Tibial artery (tissue), 4 donors: Measurements from ENCODE around the gene GNG4.

Experiments
- DNase-seq, 2 donors: peaks; one replicate each; pipeline ENCODE4 v3.0.0-alpha.2; 2019
- H3K27ac ChIP-seq, 2 donors: fragments of 200-600 bp; sonication (generic) in 1 of 2; 1 replicate in 1 of 2; 2 replicates in 1 of 2; pipeline ENCODE4 v1.5.1; 2018 to 2019; ENCODE audit warnings: mild to moderate bottlenecking in 1 of 2
- H3K27me3 ChIP-seq, 2 donors: fragments of 200-600 bp; sonication (generic) in 1 of 2; one replicate each; pipeline versions ENCODE4 v1.5.1 to v1.6.0; 2016 to 2019
- H3K36me3 ChIP-seq, 3 donors: fragments of 200-600 bp; sonication (generic) in 2 of 3; one replicate each; pipeline ENCODE4 v1.5.1; 2016 to 2019; ENCODE audit warnings: mild to moderate bottlenecking in 2 of 3
- H3K4me1 ChIP-seq, 4 donors: fragments of 200-600 bp; sonication (generic) in 2 of 4; 1 replicate in 3 of 4; 2 replicates in 1 of 4; pipeline ENCODE4 v1.5.1; 2016 to 2019
- H3K4me3 ChIP-seq, 2 donors: fragments of 200-600 bp; sonication (generic) in 1 of 2; 1 replicate in 1 of 2; 2 replicates in 1 of 2; pipeline ENCODE4 v1.5.1; 2018 to 2019; ENCODE audit warnings: mild to moderate bottlenecking in 2 of 2
- H3K9me3 ChIP-seq, 3 donors: fragments of 200-600 bp; sonication (generic) in 1 of 3; one replicate each; pipeline ENCODE4 v1.5.1; 2016 to 2019
- intact Hi-C: fragments of 100-400 bp; cut with DNase I; formaldehyde crosslinking; loops from one replicate; pipeline ENCODE4 v1.15.0; 2023; ENCODE audit warnings: low total_unique reads
- TF ChIP-seq, protein P1 (sequence below), 2 experiments: fragments of 200-600 bp in 1 of 2; fragments of 450-650 bp in 1 of 2; IDR thresholded peaks; one replicate each; pipeline ENCODE4 v1.5.1; 2017 to 2019; ENCODE audit warnings: antibody characterized with exemption in 2 of 2, mild to moderate bottlenecking in 1 of 2, moderate library complexity in 1 of 2

The GNG4 gene

DNA sequence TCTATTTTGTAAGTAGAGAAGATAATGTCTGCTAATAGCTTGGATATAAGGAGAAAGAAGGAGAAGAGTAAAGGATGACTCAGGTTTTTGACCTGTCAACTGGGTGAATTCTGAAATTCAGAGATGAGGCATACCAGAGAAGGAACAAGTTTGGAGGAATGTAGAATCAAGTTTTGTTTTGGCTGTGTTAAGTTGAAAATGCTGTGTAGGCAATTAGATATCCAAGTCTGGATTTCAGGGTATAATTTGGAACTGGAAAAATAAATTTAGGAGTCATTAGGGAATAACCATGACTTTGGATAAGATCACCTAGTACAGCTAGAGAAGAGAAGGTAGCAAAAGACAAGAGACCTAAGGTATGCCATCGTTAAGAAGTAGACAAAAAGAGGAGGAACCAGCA, 22.4 kb upstream of the GNG4 start:
- H3K4me3 ChIP-seq = no peak overlapping the region
- H3K36me3 ChIP-seq = peaks cover 77 to 81% (median 81%) of the 10 kb centered on the region in 3 donors
- TF ChIP-seq, protein P1, sequence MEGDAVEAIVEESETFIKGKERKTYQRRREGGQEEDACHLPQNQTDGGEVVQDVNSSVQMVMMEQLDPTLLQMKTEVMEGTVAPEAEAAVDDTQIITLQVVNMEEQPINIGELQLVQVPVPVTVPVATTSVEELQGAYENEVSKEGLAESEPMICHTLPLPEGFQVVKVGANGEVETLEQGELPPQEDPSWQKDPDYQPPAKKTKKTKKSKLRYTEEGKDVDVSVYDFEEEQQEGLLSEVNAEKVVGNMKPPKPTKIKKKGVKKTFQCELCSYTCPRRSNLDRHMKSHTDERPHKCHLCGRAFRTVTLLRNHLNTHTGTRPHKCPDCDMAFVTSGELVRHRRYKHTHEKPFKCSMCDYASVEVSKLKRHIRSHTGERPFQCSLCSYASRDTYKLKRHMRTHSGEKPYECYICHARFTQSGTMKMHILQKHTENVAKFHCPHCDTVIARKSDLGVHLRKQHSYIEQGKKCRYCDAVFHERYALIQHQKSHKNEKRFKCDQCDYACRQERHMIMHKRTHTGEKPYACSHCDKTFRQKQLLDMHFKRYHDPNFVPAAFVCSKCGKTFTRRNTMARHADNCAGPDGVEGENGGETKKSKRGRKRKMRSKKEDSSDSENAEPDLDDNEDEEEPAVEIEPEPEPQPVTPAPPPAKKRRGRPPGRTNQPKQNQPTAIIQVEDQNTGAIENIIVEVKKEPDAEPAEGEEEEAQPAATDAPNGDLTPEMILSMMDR (IDR thresholded peaks at IDR 0.05) = no peak
- peaks cover 0 to 25% (median 16%) of the 10 kb centered on the region in 3 donors for H3K9me3 ChIP-seq
- no peak for DNase-seq
- intact Hi-C loops = no loop called here
- no peak overlapping the region for H3K27ac ChIP-seq
- H3K27me3 ChIP-seq = no peaks in the 10 kb centered on the region
- H3K4me1 ChIP-seq = no peaks in the 10 kb centered on the region

DNA sequence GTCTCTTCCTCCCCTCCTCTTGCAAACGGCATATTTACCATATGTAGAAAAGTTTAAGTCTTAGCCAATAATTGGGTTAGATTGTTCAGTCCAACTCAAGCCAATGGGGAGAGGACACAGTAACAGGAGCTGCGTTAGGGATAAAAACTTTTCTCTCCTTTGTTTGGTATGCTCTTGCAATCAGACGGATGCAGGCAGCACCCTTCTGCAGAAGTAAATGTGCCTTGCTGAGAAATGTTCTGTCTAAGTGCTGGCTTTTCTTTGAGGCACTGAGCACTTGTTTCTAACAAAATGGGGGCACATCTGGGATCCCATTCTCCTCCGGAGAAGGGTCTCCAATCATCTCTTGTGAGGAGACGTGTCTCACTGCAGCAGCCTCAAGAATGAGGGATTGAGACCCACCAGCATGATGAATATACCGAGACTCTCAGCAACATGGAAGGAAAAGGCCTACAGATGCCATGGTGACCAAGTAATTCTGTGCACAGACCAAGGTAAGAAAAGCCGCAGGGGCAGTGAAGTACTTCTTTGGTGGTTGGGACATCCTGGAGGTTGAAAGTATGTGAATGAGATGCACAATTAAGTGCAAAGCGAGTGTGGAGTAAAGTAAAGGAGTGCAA, 20.7 kb upstream of the GNG4 start:
- H3K4me1 ChIP-seq = no peaks in the 10 kb centered on the region
- H3K9me3 ChIP-seq = peaks cover 0 to 25% (median 16%) of the 10 kb centered on the region in 3 donors
- TF ChIP-seq, protein P1 (IDR thresholded peaks at IDR 0.05) = no peak
- H3K27me3 ChIP-seq = no peaks in the 10 kb centered on the region
- no peak overlapping the region for H3K27ac ChIP-seq
- DNase-seq = no peak
- peaks cover 60 to 64% (median 64%) of the 10 kb centered on the region in 3 donors for H3K36me3 ChIP-seq
- no peak overlapping the region for H3K4me3 ChIP-seq
- intact Hi-C loops = no loop called here

DNA sequence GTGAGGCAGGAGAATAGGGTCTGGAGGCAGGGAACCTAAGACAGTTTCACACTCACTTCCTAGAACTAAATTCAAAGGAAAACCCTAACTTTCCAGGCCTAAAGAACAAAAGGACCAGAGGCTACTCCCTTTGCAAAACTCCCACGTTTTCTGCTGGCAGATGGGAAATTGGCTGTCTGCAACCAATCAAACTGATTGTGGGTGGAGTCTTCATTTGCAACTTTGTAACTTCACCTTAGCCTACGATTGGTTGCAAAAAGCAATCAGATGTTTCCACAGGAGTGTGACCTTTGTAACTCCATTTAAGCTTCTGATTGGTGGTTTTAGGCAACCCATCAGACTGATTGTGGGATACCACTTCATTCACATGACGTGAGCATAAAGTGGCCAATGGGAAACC, 19.7 kb upstream of the GNG4 start:
- Histone ChIP-seq H3K27me3 (no peaks in the 10 kb centered on the region), H3K27ac (no peak overlapping the region), H3K9me3 (peaks cover 0 to 25% (median 16%) of the 10 kb centered on the region in 3 donors), H3K4me3 (no peak overlapping the region), H3K4me1 (no peaks in the 10 kb centered on the region), H3K36me3 (peaks cover 54 to 64% (median 60%) of the 10 kb centered on the region in 3 donors)
- DNase-seq = no peak
- TF ChIP-seq, protein P1 (IDR thresholded peaks at IDR 0.05) = no peak
- intact Hi-C loops = no loop called here

DNA sequence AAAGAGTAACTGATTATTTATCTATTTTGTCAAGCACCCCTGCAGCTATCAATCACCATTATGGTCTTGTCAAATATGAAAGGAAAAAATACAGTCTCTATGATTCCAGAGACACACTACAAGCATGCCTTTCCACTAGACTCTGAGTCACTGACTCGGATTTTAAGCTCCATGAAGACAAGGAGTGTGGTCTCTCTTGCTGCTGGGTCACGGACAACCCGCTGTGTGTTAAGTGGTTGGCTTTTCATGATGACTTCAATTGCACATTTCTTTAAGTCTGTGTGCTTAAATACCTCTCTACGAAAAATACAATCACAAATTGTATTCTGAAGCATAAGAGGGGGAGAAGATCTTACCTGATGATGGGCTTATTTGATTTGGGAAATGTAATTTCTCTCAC, 14.0 kb upstream of the GNG4 start:
- Histone ChIP-seq H3K9me3 (no peaks in the 10 kb centered on the region), H3K27ac (no peak overlapping the region), H3K4me1 (no peaks in the 10 kb centered on the region), H3K4me3 (no peak overlapping the region), H3K36me3 (peaks cover 27 to 43% (median 33%) of the 10 kb centered on the region in 3 donors), H3K27me3 (no peaks in the 10 kb centered on the region)
- intact Hi-C loops = no loop called here
- no peak for DNase-seq
- TF ChIP-seq, protein P1 (IDR thresholded peaks at IDR 0.05) = no peak

DNA sequence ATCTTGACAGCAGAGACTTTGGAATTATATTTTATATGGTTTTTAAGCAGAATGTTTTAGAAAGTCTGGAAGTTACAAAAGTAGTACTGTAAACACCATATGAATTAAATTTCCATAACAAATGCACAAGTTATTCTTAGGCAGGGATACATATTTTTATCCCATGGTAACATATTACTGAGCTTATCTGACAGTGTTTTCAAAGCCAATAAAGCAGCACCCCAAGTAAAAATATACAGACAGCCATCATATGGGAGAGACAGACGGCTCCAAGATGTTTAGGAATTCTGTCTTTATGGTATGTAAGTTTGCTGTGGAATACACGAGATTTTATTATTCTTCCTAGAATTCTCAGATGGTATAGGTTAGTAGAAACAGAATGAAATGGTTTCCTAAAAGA, 12.0 kb upstream of the GNG4 start:
- H3K36me3 ChIP-seq = peaks cover 27 to 43% (median 33%) of the 10 kb centered on the region in 3 donors
- DNase-seq = no peak
- H3K4me3 ChIP-seq = no peak overlapping the region
- intact Hi-C loops = no loop called here
- H3K27me3 ChIP-seq = no peaks in the 10 kb centered on the region
- H3K4me1 ChIP-seq = no peaks in the 10 kb centered on the region
- H3K9me3 ChIP-seq = no peaks in the 10 kb centered on the region
- TF ChIP-seq, protein P1 (IDR thresholded peaks at IDR 0.05) = no peak
- H3K27ac ChIP-seq = no peak overlapping the region
